Measurements from ENCODE around the gene CCDC174. TPM values are rescaled to one million over a fixed set of nuclear protein-coding genes. Genes with fewer than 3 reads are reported as not detected.

CCDC174 gene
- total and polyA plus RNA-seq, 2 donors (not counting 3 experiments of a cell fraction or from before 2014, with no cell fraction given): 4.7 to 16.6 TPM

DNA sequence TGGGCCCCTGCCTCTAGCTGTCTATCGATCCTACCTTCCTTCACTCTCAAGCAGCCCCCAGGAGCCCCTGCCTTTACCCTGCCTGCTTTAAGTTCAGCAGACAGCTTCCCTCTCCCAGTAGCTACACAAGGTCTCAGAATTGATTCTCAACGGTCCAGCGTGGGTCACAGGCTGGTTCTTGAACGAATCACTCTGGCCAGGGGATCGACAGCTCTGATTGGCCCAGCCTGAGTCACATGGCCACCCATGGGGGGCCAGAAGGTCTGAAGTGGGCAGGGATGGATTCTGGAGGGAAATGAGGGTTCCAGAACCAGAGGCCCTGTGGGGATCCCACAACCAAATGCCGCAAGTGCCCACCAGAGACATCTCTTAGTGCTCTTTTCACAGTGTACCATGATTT, 23.7 kb upstream of the CCDC174 start:
- ChIA-PET CTCF (no interaction called here), POLR2A (no interaction called here)
- H2AFZ ChIP-seq (ENCODE audit: low read depth, low read length): no peak overlapping the region
- dilution Hi-C loops (cut with MboI; ENCODE audit: extremely low pct_ligation_motif_present, low sequenced_read_pairs): no loop called here
- H3K4me2 ChIP-seq (ENCODE audit: insufficient read depth, low read length): no peak overlapping the region
- H3K27me3 ChIP-seq (ENCODE audit: control insufficient read depth in 2 of 2, insufficient read depth in 2 of 2, low read length in 2 of 2): peaks cover 4 to 7% of the 10 kb centered on the region in 2 experiments
- H3K36me3 ChIP-seq (ENCODE audit: control insufficient read depth in 2 of 2, extremely low read depth in 1 of 2, insufficient read depth in 2 of 2, low read length in 2 of 2): no peaks in the 10 kb centered on the region
- H3K4me3 ChIP-seq (replicated peaks in 1 of 3; ENCODE audit: insufficient read depth in 1 of 3, low read depth in 1 of 3, low read length in 3 of 3): no peak overlapping the region
- no peaks in the 10 kb centered on the region for H3K79me2 ChIP-seq (ENCODE audit: control insufficient read depth, insufficient read depth, low read length)
- no peak overlapping the region for H3K9ac ChIP-seq (replicated peaks; ENCODE audit: extremely low read depth, insufficient read depth, low read length)
- H4K20me1 ChIP-seq (replicated peaks; ENCODE audit: control insufficient read depth, extremely low read depth, insufficient read depth, low read length): no peaks in the 10 kb centered on the region
- H3K9me3 ChIP-seq (replicated peaks; ENCODE audit: control insufficient read depth, insufficient read depth, low read length): no peaks in the 10 kb centered on the region
- DNase-seq (ENCODE audit: low read depth, low spot score) (no peak), FAIRE-seq (no peak)
- BruUV-seq (replicated peaks): no TSS peak
- H3K27ac ChIP-seq (ENCODE audit: insufficient read depth, low read depth, low read length): no peak overlapping the region
- intact Hi-C loops (cut with micrococcal nuclease): no loop called here
- H3K9me1 ChIP-seq (replicated peaks; ENCODE audit: control insufficient read depth, extremely low read depth, insufficient read depth, low read length): no peaks in the 10 kb centered on the region
- no peaks in the 10 kb centered on the region for H3K4me1 ChIP-seq (ENCODE audit: control insufficient read depth, extremely low read depth, insufficient read depth, low read length)
- no peak for TF ChIP-seq MYC (IDR thresholded peaks at IDR 0.05; ENCODE audit: low read depth, low read length)
- no peak for TF ChIP-seq POLR2AphosphoS5 (IDR thresholded peaks at IDR 0.05; ENCODE audit: insufficient read depth, low read depth, low read length)

DNA sequence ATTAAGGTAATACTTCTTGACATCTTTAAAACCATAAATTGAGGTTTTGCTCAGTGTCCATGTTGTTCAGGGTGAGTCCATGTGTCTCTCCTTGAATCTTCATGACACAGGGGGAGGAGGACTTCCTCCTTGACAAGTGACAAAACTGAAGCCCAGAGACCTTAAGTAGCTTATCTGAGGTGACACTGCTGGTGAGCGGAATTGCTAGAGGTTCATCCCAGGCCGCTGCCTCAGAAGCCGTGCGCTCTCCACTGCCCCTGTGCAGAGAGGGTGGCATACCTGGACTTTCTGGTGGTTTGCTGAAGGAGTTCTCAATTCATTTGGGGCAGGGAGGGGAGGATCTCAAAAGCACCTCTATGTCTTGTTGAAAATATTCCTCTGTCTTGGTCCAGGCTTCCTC, 23.2 kb upstream of the CCDC174 start:
- Histone ChIP-seq H3K36me3 (ENCODE audit: control insufficient read depth in 2 of 2, extremely low read depth in 1 of 2, insufficient read depth in 2 of 2, low read length in 2 of 2) (no peaks in the 10 kb centered on the region), H3K9me1 (replicated peaks; ENCODE audit: control insufficient read depth, extremely low read depth, insufficient read depth, low read length) (no peaks in the 10 kb centered on the region), H3K9ac (replicated peaks; ENCODE audit: extremely low read depth, insufficient read depth, low read length) (no peak overlapping the region), H3K79me2 (ENCODE audit: control insufficient read depth, insufficient read depth, low read length) (no peaks in the 10 kb centered on the region), H3K27ac (ENCODE audit: insufficient read depth, low read depth, low read length) (no peak overlapping the region), H2AFZ (ENCODE audit: low read depth, low read length) (no peak overlapping the region), H3K4me2 (ENCODE audit: insufficient read depth, low read length) (no peak overlapping the region), H4K20me1 (replicated peaks; ENCODE audit: control insufficient read depth, extremely low read depth, insufficient read depth, low read length) (no peaks in the 10 kb centered on the region), H3K4me1 (ENCODE audit: control insufficient read depth, extremely low read depth, insufficient read depth, low read length) (no peaks in the 10 kb centered on the region), H3K27me3 (ENCODE audit: control insufficient read depth in 2 of 2, insufficient read depth in 2 of 2, low read length in 2 of 2) (peaks cover 4 to 7% of the 10 kb centered on the region in 2 experiments), H3K4me3 (replicated peaks in 1 of 3; ENCODE audit: insufficient read depth in 1 of 3, low read depth in 1 of 3, low read length in 3 of 3) (no peak overlapping the region), H3K9me3 (replicated peaks; ENCODE audit: control insufficient read depth, insufficient read depth, low read length) (no peaks in the 10 kb centered on the region)
- DNase-seq (ENCODE audit: low read depth, low spot score) (no peak), FAIRE-seq (no peak)
- dilution Hi-C loops (cut with MboI; ENCODE audit: extremely low pct_ligation_motif_present, low sequenced_read_pairs) (no loop called here), intact Hi-C loops (cut with micrococcal nuclease) (no loop called here)
- BruUV-seq (replicated peaks): no TSS peak
- POLR2A ChIA-PET: no interaction called here
- TF ChIP-seq FOS (IDR thresholded peaks at IDR 0.05; ENCODE audit: borderline replicate concordance, insufficient read depth, low read length): no peak
- no peak for TF ChIP-seq MYC (IDR thresholded peaks at IDR 0.05; ENCODE audit: low read depth, low read length)
- TF ChIP-seq POLR2AphosphoS5 (IDR thresholded peaks at IDR 0.05; ENCODE audit: insufficient read depth, low read depth, low read length): no peak
- no peak for TF ChIP-seq EZH2 (IDR thresholded peaks at IDR 0.05; ENCODE audit: borderline replicate concordance, low read depth, low read length, severe bottlenecking)
- TF ChIP-seq POLR2A (IDR thresholded peaks at IDR 0.05; ENCODE audit: low read depth, low read length): no peak
- TF ChIP-seq GATA2 (IDR thresholded peaks at IDR 0.05; ENCODE audit: insufficient read depth, insufficient read length, low read depth, low read length): no peak
- TF ChIP-seq JUN (IDR thresholded peaks at IDR 0.05; ENCODE audit: borderline replicate concordance, insufficient read depth, insufficient read length, low read depth): no peak
- CTCF ChIA-PET: no interaction called here

Data from endothelial cell of umbilical vein (primary cell).